Osteocyte (in vitro differentiated cells): ENCODE measurements around the gene CMC2. TPM values are rescaled to one million over a fixed set of nuclear protein-coding genes. Genes with fewer than 3 reads are reported as not detected.

Source experiments
- DNase-seq: peaks from one replicate; pipeline ENCODE4 v3.0.0; 2021; ENCODE audit warnings: mixed read lengths; ENCODE audit not compliant: unreplicated experiment; ENCODE audit errors: extremely low spot score
- H3K27ac Mint-ChIP-seq: one replicate; pipeline ENCODE4 v1.8.0; 2021; ENCODE audit warnings: mild to moderate bottlenecking, mixed read lengths; ENCODE audit not compliant: unreplicated experiment
- H3K27me3 Mint-ChIP-seq: one replicate; pipeline ENCODE4 v1.8.0; 2021; ENCODE audit warnings: mixed read lengths; ENCODE audit not compliant: unreplicated experiment
- H3K36me3 Mint-ChIP-seq: one replicate; pipeline ENCODE4 v1.8.0; 2021; ENCODE audit warnings: mixed read lengths; ENCODE audit not compliant: unreplicated experiment
- H3K4me1 Mint-ChIP-seq: one replicate; pipeline ENCODE4 v1.8.0; 2021; ENCODE audit warnings: mixed read lengths; ENCODE audit not compliant: unreplicated experiment
- H3K4me3 Mint-ChIP-seq: one replicate; pipeline ENCODE4 v1.8.0; 2021; ENCODE audit warnings: mild to moderate bottlenecking, moderate library complexity, mixed read lengths; ENCODE audit not compliant: unreplicated experiment
- H3K9me3 Mint-ChIP-seq: one replicate; pipeline ENCODE4 v1.8.0; 2021; ENCODE audit warnings: mixed read lengths; ENCODE audit not compliant: unreplicated experiment
- total RNA-seq: library from RNA; stranded (reverse); gene quantifications from 2 replicates; pipeline ENCODE4 v1.2.1, GENCODE V29; 2021
- TF ChIP-seq, protein P1 (sequence below): fragments of 200-600 bp; sonication (generic); IDR thresholded peaks from 2 replicates; pipeline ENCODE4 v1.5.0; 2021; ENCODE audit warnings: antibody characterized with exemption, mild to moderate bottlenecking, moderate library complexity

CMC2 gene
- total RNA-seq, 1 donor from 2014 or later: 42.2 TPM

DNA sequence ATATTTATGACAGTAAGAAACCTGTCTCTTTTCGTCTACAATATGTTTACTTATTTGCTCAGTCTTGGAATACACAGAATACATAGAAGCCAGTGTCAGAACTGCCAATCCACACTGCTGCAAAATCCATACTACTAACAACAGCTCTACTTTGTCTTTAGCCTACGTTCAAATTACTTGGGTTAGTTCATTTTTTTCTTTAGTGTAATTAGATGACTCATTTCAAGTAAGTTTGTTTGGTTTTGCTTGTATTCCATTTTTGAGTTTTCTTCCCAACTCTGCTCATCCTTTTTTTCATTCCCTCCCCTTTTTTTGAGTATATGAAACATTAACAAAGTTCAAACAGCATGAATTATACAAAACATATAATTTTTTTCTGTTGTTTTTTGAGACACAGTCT lies 16.9 kb downstream of the CMC2 start:
- no peaks in the 10 kb centered on the region for H3K27me3 Mint-ChIP-seq
- no peak overlapping the region for H3K4me3 Mint-ChIP-seq
- TF ChIP-seq, protein P1, sequence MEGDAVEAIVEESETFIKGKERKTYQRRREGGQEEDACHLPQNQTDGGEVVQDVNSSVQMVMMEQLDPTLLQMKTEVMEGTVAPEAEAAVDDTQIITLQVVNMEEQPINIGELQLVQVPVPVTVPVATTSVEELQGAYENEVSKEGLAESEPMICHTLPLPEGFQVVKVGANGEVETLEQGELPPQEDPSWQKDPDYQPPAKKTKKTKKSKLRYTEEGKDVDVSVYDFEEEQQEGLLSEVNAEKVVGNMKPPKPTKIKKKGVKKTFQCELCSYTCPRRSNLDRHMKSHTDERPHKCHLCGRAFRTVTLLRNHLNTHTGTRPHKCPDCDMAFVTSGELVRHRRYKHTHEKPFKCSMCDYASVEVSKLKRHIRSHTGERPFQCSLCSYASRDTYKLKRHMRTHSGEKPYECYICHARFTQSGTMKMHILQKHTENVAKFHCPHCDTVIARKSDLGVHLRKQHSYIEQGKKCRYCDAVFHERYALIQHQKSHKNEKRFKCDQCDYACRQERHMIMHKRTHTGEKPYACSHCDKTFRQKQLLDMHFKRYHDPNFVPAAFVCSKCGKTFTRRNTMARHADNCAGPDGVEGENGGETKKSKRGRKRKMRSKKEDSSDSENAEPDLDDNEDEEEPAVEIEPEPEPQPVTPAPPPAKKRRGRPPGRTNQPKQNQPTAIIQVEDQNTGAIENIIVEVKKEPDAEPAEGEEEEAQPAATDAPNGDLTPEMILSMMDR: no peak
- H3K9me3 Mint-ChIP-seq: no peaks in the 10 kb centered on the region
- H3K36me3 Mint-ChIP-seq: peaks cover 17% of the 10 kb centered on the region
- no peak for DNase-seq
- peaks cover 32% of the 10 kb centered on the region for H3K4me1 Mint-ChIP-seq
- no peak overlapping the region for H3K27ac Mint-ChIP-seq

DNA sequence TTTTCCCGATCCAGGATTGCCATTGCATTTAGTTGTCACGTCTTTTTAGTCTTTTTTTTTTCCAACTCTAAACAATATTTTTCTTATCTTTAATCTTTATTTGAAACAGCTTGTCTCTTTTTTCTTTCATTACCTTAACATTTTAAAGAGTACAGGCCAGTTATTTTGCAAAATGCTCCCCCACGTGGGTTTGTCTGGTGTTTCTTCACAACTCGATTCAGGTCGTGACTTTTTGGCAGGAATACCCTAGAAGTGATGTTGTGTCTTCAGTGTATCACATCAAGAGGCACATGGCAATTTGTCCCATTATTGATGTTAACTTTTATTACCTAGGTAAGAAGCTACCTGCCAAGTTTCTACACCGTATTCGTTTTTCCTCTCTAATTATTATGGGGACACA lies 17.9 kb downstream of the CMC2 start:
- H3K36me3 Mint-ChIP-seq: peaks cover 11% of the 10 kb centered on the region
- H3K27me3 Mint-ChIP-seq: no peaks in the 10 kb centered on the region
- H3K4me3 Mint-ChIP-seq: no peak overlapping the region
- TF ChIP-seq, protein P1: no peak
- no peaks in the 10 kb centered on the region for H3K9me3 Mint-ChIP-seq
- no peak overlapping the region for H3K27ac Mint-ChIP-seq
- DNase-seq: no peak
- peaks cover 26% of the 10 kb centered on the region for H3K4me1 Mint-ChIP-seq

DNA sequence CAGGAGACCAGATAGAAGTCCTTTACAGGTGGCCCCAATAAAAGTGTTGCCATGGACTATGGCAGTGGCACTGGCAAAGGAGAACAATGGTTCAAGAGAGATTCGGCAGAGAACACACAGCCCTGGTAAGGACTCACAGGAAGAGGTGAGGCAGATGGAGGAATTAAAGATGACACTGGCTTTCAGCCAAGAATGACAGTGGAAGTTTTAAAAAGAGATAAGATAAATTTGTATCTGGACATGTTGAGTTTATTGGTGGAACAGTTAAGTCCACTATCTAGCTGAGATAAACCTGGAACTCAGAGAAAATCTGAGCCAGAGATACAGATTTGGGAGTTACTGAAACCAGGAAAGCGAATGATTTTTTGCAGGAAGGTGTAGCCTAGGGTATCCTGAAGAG lies 20.1 kb downstream of the CMC2 start:
- H3K9me3 Mint-ChIP-seq: no peaks in the 10 kb centered on the region
- H3K4me3 Mint-ChIP-seq: no peak overlapping the region
- TF ChIP-seq, protein P1: no peak
- no peak for DNase-seq
- H3K36me3 Mint-ChIP-seq: peaks cover 9% of the 10 kb centered on the region
- no peak overlapping the region for H3K27ac Mint-ChIP-seq
- no peaks in the 10 kb centered on the region for H3K27me3 Mint-ChIP-seq
- peaks cover 12% of the 10 kb centered on the region for H3K4me1 Mint-ChIP-seq

DNA sequence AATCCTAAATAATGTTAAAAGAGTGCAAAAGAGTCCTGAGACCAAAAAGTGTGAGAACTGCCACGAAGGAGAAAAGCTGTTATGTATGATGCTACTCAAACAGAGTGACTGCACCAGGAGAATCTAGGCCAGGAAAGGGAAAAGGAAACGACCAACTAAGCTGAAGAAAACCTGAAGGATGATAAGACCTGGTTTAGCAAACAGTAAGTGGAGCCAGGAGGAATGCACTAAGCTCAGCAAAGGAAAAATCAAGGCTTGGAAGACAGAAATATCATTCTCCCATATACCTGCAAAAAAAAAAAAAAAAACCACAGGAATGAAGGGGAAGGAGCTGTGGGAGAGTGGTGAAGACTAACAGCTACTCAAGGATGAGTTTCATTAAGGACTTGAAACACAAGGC lies 21.1 kb downstream of the CMC2 start:
- no peak overlapping the region for H3K27ac Mint-ChIP-seq
- no peak overlapping the region for H3K4me3 Mint-ChIP-seq
- no peaks in the 10 kb centered on the region for H3K27me3 Mint-ChIP-seq
- H3K36me3 Mint-ChIP-seq: peaks cover 9% of the 10 kb centered on the region
- H3K9me3 Mint-ChIP-seq: no peaks in the 10 kb centered on the region
- TF ChIP-seq, protein P1: no peak
- DNase-seq: no peak
- H3K4me1 Mint-ChIP-seq: peaks cover 14% of the 10 kb centered on the region

DNA sequence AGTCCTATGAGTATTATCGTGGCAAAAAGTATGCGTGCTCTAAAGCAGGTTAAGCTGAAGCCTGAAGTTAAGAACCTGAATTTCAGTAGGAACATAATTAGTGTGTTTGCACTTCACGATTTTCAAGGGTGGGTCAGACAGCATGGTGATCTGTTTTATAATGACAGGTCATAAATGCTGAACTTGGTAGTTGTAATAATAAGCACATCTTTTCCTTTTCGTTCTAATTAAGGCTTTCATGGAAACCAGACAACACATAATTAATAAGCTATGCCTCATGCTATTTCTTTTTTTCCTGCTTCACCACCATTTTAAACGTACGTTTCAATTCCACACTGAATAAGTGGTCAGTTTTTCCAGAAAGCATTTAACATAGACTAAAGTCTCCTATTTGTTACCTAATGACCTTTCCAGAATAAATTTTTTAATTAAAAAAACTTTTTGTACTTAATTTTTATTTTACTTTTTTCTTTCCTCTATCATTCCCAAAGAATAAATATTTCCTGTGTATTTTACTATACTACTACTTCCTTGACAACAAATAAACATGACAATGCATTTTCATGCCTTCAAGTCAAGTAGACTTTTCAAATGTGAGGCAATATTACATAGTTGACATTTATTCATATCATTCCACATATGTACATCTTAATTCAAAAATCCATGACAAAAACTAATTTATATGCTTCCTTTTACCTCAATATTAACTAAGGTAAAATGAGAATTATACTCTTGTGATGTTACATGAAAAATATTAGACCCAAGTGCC lies 22.4 kb downstream of the CMC2 start:
- Mint-ChIP-seq H3K27ac (no peak overlapping the region), H3K4me3 (no peak overlapping the region), H3K4me1 (peaks cover 8% of the 10 kb centered on the region), H3K9me3 (no peaks in the 10 kb centered on the region), H3K27me3 (no peaks in the 10 kb centered on the region), H3K36me3 (peaks cover 6% of the 10 kb centered on the region)
- no peak for DNase-seq
- TF ChIP-seq, protein P1: no peak
